Fibroblast of gingiva (primary cell): Measurements from ENCODE around the gene TNNC1.

Experiments
- DNase-seq: peaks from one replicate; pipeline ENCODE4 v3.0.0-alpha.2; 2011; ENCODE audit warnings: low read depth

TNNC1 gene

GRCh38 chr3:52458031-52458760 lies 4.4 kb upstream of the TNNC1 start:
- DNase-seq: no peak

- DNase-seq: no peak
These were observed 3.0 kb upstream of the TNNC1 start for GRCh38 chr3:52456800-52457183.

GRCh38 chr3:52456169-52456799 lies 2.4 kb upstream of the TNNC1 start:
- peak; percentile 32 for DNase-seq

GRCh38 chr3:52455283-52456168 lies 1.7 kb upstream of the TNNC1 start, which contains the start of gene NISCH:
Gene NISCH, plus strand, starts transcription at chr3:52455604. Its CDS starts 38 bp downstream, at chr3:52455642.
- DNase-seq: peak; percentile 71

- no peak for DNase-seq
These were observed 1.1 kb upstream of the TNNC1 start for GRCh38 chr3:52454938-52455282.

GRCh38 chr3:52454250-52454937 lies 553 bp upstream of the TNNC1 start:
- DNase-seq: no peak

- DNase-seq: no peak
These were observed 1.1 kb downstream of the TNNC1 start for GRCh38 chr3:52452570-52453221.

- no peak for DNase-seq
These were observed 1.7 kb downstream of the TNNC1 start for GRCh38 chr3:52452126-52452525.

- no peak for DNase-seq
These were observed 2.4 kb downstream of the TNNC1 start for GRCh38 chr3:52451237-52452083.

- DNase-seq: no peak
These were observed 3.2 kb downstream of the TNNC1 start for GRCh38 chr3:52450489-52451236.

- DNase-seq: no peak
These were observed 6.1 kb downstream of the TNNC1 start for GRCh38 chr3:52447512-52448355.

GRCh38 chr3:52446631-52447511 lies 7.0 kb downstream of the TNNC1 start:
- DNase-seq: no peak

- DNase-seq: no peak
These were observed 7.8 kb downstream of the TNNC1 start for GRCh38 chr3:52446042-52446441.

- DNase-seq: peak; percentile 57
These were observed 8.7 kb downstream of the TNNC1 start, which contains the start of gene SEMA3G for GRCh38 chr3:52444860-52445793. Gene SEMA3G, minus strand, starts transcription at chr3:52445103. Its CDS starts 76 bp downstream, at chr3:52445027.

- no peak for DNase-seq
These were observed 9.8 kb downstream of the TNNC1 start for GRCh38 chr3:52443791-52444687.

- DNase-seq: no peak
These were observed 10.6 kb downstream of the TNNC1 start for GRCh38 chr3:52443268-52443610.
